Stimulated activated CD8-positive, alpha-beta memory T cell treated with anti-CD3 and anti-CD28 coated beads, Interleukin-4, amount 100 ng/mL, for 24 hours (primary cell): ENCODE measurements around the gene GGCX.
"Not testable (repeated sequence)": the region's sequence is repeated elsewhere in the genome, so short reads cannot be mapped to it uniquely, and the experiment has no call there.

Source experiments
- DNase-seq: peaks from one replicate; pipeline ENCODE4 v3.0.0-alpha.2; 2020; ENCODE audit warnings: low read depth

The GGCX gene

DNA sequence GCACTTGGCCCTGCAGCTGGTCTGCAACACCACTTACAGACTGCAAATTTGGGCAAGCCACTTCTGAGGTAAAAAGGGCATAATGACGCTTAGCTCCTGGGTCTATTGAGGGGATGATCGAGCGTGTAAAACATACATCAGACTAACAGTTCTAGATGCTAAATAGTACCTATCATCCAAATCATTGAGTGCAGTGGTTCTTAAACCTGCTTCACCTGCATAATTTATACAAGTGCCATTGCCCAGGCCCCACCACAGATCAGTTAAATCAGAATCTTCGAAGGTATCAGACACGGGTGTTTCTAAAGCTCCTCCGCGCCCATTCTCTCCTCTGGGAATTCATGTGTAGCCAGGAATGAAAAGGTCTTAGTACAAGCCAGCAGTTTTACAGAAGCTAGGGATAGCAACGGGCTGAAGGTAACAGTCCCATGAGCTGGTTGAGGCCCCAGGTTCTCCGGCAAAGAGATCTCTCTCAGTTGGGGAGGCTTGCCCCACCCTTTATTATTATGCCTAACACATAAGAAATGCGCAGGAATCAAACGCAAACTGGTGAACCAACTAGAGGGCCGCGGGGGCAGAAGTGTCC lies 33.5 kb upstream of the GGCX start:
- no peak for DNase-seq

DNA sequence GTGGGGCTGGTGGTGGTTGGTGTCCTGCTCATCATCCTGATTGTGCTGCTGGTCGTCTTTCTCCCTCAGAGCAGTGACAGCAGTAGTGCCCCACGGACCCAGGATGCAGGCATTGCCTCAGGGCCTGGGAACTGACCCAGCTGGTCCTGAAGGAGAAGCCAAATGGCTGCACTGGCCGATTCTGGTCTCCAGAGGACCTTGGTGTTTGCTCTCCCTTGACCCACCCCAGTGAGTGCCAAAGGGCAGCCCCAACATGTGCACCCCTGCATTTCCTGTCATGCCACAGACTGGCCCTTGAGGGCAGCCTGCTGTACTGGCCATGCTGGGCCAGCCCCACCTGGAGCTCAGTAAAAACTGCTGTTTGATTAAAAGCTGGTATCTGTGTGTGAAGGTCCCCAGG lies 31.7 kb upstream of the GGCX start:
- DNase-seq = no peak

DNA sequence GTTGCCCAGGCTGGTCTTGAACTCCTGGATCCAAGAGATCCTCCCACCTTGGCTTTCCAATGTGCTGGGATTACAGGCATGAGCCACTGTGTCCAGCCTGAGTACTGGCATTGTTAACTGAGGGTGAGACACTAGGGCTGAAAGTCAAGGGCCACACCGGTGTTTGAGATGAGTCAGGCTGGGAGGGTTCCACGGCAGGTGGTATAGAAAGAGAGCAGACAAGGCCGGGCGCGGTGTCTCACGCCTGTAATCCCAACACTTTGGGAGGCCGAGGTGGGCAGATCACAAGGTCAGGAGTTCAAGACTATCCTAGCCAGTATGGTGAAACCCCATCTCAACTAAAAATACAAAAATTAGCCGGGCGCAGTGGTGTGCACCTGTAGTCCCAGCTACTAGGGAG lies 31.0 kb upstream of the GGCX start:
- not testable (repeated sequence) for DNase-seq

DNA sequence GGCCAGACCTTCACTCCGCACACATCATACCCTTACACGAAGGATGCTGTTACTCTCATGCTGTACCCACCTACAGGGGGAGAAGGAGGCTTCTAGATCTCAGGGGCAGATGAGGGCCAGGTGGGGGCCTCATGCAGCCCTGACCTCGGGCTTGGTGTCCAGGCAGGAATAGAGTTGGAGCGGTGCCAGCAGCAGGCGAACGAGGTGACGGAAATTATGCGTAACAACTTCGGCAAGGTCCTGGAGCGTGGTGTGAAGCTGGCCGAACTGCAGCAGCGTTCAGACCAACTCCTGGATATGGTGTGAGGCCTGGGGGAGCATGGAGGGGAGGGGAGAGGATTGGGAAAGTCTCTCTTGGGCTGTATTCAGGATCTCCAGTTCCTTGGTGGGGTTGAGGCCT lies 30.3 kb upstream of the GGCX start:
- DNase-seq = no peak

DNA sequence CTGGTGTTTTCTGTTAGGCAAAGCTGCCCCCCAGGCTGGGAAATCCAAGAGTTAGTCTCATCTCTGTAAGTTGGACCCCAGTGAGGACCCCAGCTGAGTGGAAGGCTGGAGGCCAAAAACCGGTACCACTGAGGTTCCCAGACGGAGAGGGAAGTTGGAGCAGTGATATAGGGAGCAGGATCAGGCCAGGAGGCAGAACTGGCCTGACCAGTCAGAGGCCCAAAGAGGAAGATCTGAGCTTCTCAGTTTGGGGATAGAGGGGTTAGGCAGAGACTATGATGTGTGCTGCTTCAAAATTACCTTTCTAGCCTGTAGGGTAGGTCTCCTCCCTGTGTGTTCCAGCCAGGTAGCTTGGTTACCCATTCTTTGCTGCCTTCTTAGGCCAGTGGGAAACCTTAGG lies 29.7 kb upstream of the GGCX start:
- no peak for DNase-seq

DNA sequence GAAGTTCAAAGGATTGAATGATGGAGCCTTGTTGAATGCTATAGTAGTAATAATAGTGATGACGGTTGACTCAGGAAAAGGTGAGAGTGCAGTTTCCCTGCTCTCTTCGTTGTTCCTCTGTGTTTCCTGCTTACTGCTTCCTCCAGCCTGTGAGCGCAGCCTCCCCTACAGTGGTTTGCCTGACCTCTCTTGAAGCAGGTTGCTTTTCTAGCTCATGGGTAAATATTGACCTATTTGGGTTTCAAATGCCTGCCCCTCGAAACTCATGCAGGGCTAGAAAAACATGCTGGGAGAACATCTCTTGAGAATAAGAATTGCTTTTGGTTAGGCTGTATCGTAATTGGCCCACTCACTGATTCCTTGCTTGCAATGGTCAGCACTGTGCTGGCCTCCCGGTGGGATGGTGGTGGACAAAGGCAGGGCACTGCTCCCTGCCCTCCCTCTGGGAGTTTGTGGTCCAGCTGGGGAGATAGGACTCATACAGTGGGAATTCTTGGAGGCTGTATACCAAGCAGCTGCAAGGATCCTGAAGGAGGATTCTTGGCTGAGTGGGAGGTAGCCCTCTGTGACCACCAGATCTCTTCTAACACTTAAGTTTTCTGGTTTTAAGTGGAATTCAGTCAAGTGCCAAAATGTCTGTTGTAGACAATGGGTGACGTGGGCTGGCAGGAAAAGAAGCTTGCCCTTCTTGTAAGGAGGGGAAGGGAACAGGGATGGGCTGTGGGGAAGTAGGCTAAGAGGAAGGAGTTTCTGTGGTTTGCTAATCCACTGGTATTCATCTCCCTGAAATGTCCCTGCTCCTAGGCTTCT lies 28.9 kb upstream of the GGCX start:
- no peak for DNase-seq

DNA sequence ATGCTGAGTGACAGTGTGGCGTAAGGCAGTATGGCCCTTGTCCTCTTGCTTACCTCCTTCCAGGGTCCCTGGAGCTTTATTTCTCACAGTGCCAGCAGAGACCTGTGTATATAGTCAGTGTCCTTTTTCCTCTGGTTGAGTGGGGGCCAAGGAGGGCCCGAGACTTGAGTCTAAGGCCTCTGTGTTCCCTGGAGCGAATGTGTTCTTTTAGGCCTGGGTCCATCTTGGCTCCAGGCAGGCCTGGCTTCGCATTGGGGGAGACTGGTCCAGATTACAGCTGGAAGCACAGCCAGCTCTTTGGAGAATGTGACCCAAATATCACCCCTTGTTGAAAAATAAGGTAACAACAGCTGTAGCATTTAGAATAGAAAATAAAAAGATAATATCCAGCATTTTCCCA lies 27.9 kb upstream of the GGCX start:
- no peak for DNase-seq

DNA sequence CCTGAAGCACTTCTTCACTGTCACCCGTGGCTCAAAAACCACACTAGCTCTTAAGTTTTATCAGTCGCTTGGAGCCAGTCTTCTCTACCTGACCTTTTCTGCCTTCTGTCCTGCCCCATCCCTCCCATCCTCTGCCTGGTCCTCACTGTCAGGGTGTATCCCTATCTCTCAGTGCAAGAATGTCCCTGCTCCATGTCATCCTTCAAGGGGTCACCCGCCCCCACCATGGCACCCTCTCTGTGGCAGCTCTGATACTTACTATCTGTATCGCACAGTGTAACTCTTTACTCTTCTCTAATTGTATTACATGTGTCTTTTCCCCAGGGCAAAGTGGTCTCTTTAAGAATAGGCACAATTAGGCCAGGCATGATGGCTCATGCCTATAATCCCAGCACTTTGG lies 27.4 kb upstream of the GGCX start:
- no peak for DNase-seq

DNA sequence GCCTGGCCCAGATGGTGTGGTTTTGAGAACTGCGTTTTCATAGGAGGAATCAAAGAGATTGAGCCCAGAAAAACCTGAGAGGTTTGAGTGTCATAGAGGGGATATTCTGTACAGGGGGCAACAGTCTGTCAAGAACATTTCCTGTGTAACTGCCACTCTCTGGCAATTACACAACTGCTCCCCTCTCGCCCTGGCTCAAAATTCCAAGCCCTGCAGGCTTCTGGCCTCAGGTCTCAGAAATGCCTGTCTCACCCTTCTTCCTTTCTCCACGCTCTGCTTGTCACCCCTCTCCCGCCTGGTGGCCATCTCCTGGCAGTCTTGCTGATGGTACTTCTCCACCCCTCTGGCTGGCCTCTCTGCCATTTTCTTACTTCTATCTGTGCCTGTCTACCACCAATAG lies 26.9 kb upstream of the GGCX start:
- no peak for DNase-seq

DNA sequence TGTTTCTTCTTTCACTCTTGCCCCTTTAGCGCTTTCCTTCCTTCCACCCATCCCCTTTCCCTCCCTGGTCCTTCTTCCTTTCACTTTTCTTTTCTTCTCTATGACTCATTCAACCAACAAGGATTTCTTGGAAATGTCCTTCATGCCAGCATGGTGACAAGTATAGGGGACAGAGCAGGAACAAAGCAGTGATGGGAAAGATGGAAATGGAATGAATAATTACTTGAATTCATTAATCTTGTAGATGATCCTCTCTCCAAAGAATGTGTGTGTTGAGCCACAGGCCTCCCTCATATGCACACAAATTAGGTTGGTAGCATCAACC lies 24.4 kb upstream of the GGCX start:
- DNase-seq = no peak

DNA sequence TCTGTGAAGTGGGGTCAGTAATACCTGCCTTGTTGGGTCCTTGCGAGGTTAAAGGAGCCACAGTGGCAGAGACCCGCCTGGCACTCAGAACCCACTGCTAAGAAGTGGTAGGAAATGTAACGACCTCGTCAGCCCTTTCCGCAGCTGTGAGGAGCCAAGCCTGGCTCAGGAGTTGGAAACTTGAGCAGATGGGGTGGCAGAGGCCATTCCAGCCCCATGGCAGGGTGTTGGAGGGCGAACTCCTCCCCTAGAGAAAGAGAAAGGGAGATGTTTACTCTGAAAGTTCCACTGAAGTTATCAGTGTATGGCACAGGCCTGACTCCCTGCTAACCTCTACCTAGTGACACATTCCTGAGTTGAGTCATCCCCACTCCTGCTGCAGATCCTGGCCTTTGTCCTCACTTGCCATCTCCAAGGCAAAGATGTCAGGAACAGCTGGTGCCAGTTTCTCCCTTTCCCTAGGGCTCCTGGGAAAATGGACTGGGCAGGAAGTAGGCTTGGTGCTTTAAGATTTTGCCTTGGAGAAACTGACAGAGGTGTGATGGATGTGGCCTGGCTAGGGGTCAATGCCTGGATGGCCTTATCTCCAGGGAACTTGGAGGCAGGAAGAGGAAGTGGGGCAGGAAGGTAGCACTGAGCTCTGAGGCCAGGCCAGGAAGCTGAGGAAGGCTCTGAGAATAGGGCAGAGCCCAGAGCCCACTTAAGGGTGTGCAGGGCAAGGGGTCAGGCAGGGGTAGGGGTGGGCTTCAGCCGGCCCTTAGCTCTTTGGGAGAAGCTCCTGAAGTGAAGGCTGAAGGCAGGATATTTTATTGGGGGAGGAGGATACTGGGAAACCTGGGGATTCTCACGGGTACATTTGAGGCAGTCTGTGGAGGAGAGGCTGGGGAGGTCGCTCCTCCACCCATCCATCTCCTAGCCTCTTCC lies 23.8 kb upstream of the GGCX start:
- no peak for DNase-seq

DNA sequence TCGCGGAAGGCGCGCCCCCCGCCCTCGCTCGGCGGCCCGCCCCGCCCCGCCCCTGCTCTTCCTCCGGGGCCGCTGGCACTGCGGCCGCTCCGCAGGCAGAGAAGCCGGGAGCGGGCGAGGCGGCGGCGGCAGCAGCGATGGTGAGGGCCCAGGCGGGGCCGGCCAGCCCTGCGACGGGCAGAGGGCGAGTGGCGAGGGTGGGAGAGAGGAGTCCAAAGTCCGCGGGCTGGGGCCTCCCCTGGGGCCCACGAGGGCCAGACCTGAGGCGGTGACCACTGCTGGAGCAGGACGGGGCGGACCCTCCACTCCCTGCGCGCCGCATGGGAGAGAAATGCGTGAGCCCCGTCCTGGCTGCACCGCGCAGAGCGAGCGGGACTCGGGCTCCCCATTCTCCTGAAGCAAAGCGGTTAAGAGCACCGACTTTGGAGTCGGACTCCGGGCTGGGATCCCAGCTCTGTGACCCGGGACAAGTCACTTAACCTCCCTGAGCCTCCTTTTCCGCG lies 23.1 kb upstream of the GGCX start, which contains the start of gene VAMP5:
Gene VAMP5, plus strand, starts transcription at position 78 of the 503 bp plus-strand sequence. Its CDS starts 60 bp downstream, at position 138.
- no peak for DNase-seq

DNA sequence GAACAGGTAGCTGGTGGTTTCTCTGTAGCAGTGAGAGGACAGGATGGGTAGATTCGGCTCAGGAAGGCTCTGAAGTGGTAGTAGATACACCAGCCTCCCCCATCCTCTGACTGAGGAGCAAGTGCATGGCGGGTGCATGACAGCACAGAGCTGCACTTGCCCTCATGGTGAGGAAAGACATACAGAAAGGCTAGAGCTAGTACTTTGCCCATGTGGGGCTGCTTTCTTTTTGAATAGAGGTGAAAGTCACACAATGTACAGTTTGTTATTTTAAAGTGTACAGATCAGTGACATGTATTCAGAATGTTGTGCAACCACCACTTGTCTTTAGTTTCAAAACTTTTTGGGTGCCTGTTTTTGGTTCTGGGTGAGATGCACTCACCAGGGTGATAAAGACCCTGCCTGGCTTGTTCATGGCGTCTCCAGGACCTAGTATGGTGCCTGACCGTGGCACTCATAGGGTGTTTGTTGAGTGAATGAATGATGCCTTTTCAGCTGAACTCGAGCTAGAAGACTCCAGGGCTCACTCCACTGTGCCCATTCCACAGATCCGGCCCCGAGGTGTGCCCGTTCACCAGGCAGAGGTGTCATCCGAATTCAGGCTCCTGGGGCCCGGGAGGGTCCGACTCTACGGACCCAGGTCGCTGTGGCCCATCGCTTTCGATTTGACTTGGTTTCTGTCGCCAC lies 22.5 kb upstream of the GGCX start:
- DNase-seq = no peak

DNA sequence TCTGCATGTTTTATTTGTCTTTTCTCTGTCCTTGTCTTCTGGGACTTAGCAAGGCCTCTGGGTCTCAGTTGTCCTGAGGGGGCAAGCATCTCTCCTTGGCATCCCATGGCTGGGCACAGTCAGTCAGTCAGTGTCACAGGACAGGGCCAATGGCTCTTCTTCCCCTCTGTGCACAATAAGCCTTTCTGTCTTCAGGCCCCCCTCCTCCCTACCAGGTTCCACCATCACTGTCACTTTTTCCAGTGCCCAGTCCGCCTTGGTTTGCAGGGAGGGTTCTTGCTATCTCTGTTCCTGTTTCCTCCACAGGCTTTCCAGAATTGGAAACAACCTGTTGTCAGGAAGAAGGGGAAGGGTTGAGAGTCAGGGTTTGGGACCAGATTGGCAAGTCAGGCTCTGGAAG lies 21.2 kb upstream of the GGCX start:
- DNase-seq = no peak

DNA sequence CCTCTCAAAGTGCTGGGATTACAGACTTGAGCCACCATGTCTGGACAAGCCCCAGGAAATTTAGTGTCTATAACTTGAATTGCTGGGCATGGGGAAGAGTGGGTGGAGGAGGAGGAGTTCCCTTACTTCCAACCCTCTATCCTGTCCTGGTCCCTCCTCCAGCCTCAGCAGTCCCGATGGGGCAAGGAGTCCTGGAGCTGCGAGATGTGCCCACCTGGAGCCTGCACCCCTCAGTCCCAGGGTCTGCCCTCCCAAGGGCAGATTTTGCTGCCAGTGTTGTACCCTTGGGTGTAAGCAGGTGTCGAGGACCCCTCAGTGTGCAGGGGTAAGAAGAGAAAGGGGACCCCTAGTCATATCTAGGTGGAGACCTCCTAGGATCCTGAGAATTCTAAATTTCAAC lies 18.9 kb upstream of the GGCX start:
- DNase-seq = no peak

DNA sequence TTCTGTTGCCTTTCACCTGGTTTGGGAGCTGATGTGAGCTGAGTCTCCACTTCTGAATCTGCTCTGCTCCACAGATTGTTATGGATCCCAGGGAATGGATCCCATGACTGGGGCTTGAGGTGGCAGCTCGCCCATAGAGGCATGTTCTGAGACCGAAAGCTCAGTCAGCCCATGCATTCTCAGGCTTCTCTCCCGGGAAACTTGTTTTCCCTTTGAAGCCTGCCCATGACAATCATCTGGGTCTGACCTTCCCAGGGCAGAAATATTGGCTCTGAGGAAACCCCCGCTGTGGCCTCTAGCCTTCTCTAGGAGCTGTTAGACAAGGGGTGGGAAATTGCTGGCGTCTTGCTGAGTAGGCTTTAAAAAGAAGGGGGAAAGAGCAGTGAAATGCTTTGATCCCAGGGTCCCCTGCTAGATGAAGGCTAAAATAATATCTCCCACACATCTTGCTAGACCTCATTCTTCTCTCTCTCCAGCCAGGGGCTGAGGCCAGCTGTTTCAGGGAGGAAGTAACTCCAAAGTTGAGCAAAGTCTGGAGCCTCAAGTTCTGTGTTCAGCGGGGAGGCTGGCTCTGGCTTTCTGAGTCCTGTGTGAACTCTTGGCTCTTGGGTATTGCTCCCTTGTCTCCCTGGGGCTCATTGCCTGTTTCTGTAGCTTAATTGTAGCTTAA lies 18.1 kb upstream of the GGCX start:
- DNase-seq = no peak

DNA sequence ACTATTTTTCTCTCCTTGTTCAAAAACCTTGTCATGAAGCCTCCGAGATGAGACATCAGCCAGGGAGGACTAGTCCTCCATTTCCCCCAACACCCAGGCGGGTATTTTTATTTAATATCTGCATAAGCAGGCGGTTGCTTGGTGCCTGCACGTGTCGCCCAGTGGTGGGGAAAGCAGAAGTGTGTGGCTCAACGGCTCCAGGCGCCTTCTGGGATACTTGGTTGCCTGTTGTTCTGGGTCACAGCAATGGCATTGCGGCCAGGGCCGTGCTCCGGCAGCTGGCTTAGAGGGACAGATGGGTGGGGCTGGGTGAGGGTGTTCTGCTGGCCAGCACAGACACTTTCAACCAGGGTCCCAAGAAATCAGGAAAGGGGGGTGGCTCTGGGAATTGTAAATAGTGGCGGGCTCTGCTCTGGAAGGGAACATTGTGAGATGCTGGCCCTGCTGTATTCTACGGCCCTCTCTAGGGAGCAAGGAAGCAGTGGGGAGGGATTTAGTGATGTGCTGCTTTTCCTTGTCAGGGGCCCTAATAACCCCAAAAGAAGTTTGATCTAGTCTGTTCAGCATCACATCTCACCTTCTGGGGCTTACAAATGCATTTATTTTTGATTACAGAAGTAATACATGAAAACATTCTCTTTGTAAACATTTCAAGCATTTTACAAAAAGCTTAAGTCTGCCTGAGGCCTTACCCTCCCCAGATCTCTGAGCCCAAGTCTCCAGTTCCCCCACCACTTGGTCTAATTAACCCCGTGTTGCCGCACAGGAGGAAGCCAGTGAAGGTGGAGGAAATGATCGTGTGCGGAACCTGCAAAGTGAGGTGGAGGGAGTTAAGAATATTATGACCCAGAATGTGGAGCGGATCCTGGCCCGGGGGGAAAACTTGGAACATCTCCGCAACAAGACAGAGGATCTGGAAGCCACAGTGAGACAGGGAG lies 17.2 kb upstream of the GGCX start:
- DNase-seq = no peak

DNA sequence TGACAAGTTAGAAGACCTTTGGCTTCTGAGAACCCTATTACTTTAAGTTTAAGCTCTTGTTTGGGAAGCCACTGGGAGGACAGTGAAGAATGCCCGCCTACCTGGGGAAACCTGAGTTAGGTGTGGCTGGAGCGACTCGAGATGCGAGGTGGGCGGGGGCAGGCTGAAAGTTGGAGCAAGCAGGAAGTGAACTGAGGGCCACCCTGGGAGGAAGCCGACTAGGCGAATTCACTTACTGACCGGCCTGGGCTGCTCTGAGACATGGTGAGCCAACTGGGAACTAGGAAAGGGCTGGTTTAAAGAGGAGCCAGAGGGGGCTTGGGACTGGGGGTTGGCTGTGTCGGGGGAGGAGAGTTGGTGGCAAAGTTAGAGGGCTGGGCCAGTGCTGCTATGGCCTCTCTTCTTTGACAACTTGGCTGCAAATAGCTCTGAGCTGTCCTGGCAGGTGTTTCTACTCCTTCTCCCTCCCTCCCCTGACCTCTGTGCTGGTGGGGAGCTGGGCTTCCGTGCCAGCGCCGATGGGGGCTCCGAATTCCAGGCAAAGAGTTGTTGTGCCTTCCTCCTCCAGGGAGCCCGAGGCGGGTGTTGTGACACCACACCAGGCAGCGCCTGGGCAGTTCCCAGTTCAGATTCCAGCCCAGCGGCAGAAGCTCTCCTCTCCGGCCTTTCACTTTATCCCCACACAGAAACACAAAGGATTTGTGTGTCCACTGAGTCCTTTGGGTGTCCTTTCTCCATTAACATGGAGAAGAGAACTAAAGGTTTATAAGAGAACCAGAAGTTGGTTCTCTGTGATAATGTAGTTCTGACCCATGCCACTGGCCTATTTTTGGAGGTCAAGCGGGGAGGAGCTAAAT lies 16.3 kb upstream of the GGCX start, which contains the start of gene VAMP8:
Gene VAMP8, plus strand, starts transcription at position 201 of the 857 bp plus-strand sequence. Its CDS starts 61 bp downstream, at position 262.
- DNase-seq = peak; percentile 51

DNA sequence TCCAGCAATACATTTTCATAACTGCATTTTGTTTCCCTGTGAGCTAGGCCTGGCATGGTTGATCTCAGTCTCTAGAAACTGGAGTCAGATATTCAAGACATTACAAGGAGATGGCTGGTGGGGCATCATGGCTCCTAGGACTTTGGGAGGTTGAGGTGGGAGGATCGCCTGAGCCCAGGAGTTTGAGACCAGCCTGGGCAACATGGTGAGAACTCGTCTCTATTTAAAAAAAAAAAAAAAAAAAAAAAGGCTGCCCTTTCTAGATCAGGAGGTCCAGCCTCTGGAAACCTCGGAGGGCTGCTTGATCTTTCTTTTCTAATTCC lies 15.7 kb upstream of the GGCX start:
- no peak for DNase-seq

DNA sequence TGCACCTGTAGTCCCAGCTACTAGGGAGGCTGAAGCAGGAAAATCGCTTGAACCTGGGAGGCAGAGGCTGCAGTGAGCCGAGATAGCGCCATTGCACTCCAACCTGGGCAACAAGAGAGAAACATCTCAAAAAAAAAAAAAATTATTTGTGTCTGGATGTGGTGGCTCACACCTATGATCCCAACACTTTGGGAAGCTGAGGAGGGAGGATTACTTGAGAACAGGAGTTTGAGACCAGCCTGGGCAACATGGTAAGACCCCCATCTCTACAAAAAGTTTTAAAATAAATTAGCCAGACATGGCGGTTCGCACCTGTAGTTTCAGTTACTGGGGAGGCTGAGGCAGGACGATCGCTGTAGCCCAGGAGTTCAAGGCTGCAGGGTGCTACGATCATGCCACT lies 14.4 kb upstream of the GGCX start:
- no peak for DNase-seq
